HEK293T (cell line): ENCODE results near the gene NT5C3B.

ENCODE experiments used
- ARNT ChIP-seq: fragments of 450-650 bp; IDR thresholded peaks from 2 replicates; pipeline ENCODE4 v1.6.1; 2017; ENCODE audit warnings: mild to moderate bottlenecking
- CTBP1 ChIP-seq: fragments of 450-650 bp; IDR thresholded peaks from 2 replicates; pipeline ENCODE4 v1.6.1; 2016; ENCODE audit warnings: borderline replicate concordance
- ELF4 ChIP-seq: fragments of 450-650 bp; IDR thresholded peaks from 2 replicates; pipeline ENCODE4 v1.6.1; 2017; ENCODE audit warnings: antibody characterized with exemption
- FOXK2 ChIP-seq: fragments of 450-650 bp; IDR thresholded peaks from 2 replicates; pipeline ENCODE4 v1.6.1; 2016; ENCODE audit warnings: mild to moderate bottlenecking
- HDGF ChIP-seq: fragments of 450-650 bp; IDR thresholded peaks from 2 replicates; pipeline ENCODE4 v1.6.1; 2017; ENCODE audit warnings: antibody characterized with exemption, borderline replicate concordance
- NFRKB ChIP-seq: fragments of 450-650 bp; IDR thresholded peaks from 2 replicates; pipeline ENCODE4 v1.6.1; 2016; ENCODE audit warnings: mild to moderate bottlenecking, moderate library complexity
- SP1 ChIP-seq: fragments of 450-650 bp; IDR thresholded peaks from 2 replicates; pipeline ENCODE4 v1.6.1; 2017
- SUZ12 ChIP-seq: fragments of 450-650 bp; IDR thresholded peaks from 2 replicates; pipeline ENCODE4 v1.6.1; 2016; ENCODE audit warnings: mild to moderate bottlenecking
- ZNF384 ChIP-seq: fragments of 450-650 bp; IDR thresholded peaks from 2 replicates; pipeline ENCODE4 v1.6.1; 2016
- TF ChIP-seq, protein P1 (sequence below): fragments of 450-650 bp; IDR thresholded peaks from 2 replicates; pipeline ENCODE4 v1.6.1; 2016

DNA sequence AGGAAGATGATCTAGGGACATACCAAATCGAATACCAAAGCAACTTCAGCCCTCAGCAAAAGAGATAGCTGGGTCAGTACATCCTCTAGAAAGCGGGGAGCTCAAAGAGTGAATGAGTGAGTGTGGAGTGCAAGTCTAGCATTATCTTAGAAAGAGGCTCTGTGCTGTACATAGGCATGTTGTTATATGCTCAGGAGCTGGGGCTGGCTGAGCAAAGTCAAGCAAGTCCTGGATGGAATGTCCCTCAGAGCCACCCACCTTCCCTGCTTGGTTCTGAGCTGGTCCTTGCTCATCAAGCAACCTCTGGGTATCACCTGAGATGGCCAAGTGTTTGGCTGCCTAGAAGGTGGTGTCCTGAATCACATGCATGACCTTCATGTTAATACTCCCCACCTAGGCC lies 34.1 kb upstream of the NT5C3B start:
- TF ChIP-seq ELF4, result no peak
- TF ChIP-seq, protein P1, sequence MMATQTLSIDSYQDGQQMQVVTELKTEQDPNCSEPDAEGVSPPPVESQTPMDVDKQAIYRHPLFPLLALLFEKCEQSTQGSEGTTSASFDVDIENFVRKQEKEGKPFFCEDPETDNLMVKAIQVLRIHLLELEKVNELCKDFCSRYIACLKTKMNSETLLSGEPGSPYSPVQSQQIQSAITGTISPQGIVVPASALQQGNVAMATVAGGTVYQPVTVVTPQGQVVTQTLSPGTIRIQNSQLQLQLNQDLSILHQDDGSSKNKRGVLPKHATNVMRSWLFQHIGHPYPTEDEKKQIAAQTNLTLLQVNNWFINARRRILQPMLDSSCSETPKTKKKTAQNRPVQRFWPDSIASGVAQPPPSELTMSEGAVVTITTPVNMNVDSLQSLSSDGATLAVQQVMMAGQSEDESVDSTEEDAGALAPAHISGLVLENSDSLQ, result no peak
- no peak for TF ChIP-seq NFRKB
- TF ChIP-seq FOXK2, result no peak
- TF ChIP-seq ARNT, result no peak
- no peak for TF ChIP-seq ZNF384
- no peak for TF ChIP-seq SP1
- TF ChIP-seq CTBP1, result no peak
- TF ChIP-seq SUZ12, result no peak
- TF ChIP-seq HDGF, result no peak
